HL-60 (cell line): ENCODE results near the gene CEP63.

Source experiments
- GABPA ChIP-seq: IDR thresholded peaks from 2 replicates; pipeline ENCODE4 v1.6.1; 2012; ENCODE audit warnings: low read depth
- POLR2AphosphoS5 ChIP-seq: IDR thresholded peaks from 2 replicates; pipeline ENCODE4 v1.6.1; 2012; ENCODE audit warnings: low read depth
- TF ChIP-seq, protein P1 (sequence below): IDR thresholded peaks from one replicate; pipeline ENCODE4 v1.5.1; 2011; ENCODE audit warnings: low read length, control low read depth, inconsistent platforms; ENCODE audit not compliant: insufficient read depth

DNA sequence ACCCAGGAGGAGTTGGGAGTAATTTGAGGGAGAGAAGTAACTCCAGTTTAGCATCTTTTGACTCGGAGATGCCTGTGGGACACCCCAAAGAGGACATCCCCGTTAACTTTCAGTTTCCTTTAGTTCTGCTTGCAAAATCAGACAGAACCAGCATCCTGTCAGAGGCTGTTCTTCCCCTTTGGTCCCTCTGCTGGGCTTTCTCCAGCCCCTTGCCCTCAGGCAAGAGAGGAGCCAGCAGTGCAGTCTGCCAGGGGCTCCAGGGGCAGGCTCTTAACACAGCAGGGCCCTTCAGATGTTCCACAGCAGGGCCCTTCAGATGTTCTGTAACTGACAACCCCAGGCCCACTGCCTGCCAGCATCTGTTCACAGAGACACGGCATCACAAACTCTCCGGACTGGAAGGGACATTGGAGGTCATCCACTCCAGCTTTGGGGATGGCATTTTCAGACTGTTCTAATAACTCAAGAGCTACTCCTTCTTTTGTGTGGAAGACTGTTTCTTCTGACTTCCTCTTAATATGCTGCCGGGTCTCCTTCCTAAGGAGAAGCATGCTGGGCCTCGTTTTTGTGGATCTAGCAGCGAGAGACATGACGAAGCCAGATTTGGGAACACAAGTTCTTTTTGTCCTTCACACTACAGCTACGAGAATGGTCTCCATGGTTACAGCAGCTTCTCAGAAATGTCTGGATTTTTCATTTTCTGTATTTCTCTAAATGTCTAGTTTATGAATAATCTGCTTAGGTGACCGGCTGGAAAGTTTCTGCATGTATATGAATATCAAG is 113.1 kb downstream of the CEP63 start:
- TF ChIP-seq, protein P1, sequence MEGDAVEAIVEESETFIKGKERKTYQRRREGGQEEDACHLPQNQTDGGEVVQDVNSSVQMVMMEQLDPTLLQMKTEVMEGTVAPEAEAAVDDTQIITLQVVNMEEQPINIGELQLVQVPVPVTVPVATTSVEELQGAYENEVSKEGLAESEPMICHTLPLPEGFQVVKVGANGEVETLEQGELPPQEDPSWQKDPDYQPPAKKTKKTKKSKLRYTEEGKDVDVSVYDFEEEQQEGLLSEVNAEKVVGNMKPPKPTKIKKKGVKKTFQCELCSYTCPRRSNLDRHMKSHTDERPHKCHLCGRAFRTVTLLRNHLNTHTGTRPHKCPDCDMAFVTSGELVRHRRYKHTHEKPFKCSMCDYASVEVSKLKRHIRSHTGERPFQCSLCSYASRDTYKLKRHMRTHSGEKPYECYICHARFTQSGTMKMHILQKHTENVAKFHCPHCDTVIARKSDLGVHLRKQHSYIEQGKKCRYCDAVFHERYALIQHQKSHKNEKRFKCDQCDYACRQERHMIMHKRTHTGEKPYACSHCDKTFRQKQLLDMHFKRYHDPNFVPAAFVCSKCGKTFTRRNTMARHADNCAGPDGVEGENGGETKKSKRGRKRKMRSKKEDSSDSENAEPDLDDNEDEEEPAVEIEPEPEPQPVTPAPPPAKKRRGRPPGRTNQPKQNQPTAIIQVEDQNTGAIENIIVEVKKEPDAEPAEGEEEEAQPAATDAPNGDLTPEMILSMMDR = no peak
- TF ChIP-seq POLR2AphosphoS5 (no peak), GABPA (no peak)
